GM18498 (cell line): ENCODE measurements around the gene ESAM.
A peak's percentile ranks its signal among the peaks of the same experiment; 100 is the strongest.
"Not testable (repeated sequence)": the region's sequence is repeated elsewhere in the genome, so short reads cannot be mapped to it uniquely, and the experiment has no call there.

Source experiments
- ATAC-seq: cut with Tn5 transposase; IDR thresholded peaks from one replicate; pipeline ENCODE4 v1.9.1; 2021; ENCODE audit warnings: mild to moderate bottlenecking, moderate library complexity; ENCODE audit not compliant: unreplicated experiment

The ESAM gene

DNA sequence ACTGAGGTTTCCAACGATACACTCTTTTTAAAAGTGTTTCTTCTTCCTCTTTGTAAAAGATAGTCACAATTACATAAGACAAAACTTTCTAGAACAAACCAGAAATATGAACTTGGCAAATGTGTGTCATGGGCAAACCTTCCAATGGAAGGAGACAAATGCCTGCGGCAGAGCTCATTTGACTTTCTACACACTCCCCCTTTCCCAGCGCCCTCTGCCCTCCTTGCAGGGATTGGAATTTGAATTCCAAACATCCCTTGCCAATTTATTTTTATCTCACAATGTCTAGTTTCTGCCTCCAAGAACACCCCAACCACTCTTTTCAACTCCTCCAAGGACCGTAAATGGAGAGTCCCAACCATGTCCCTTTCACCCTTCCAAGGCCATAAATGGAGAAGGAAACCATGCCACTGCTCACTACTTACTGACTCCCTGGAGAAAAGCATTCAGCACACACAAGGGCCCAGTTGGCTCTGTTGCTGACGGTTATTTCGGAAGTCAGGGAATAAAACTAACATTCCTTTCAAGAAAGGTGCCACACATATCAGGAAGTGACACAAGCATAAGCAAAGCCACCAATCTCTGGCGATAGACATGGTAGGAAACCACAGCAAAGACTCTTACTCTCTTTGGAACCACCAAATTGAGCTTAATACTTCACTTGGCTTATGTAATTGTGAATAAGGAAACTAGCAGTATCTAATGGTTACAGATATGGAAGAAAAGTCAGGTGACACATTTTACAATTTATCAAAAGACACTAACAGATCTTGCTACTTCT is 15.0 kb upstream of the ESAM start:
- ATAC-seq, result no peak

DNA sequence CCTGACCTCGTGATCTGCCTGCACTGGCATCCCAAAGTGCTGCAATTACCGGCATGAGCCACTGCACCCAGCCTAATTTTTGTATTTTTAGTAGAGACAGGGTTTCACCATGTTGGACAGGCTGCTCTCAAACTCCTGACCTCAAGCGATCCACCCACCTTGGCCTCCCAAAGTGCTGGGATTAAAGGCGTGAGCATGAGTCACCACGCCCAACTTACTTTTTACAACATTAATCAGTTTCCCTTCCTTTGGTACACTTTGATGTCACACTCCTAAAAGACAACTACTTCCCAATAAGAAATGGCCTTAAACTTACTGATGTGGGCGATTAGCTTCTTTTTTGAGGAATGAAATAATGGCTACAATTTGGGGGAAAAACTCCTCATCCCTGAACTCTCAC is 8.9 kb upstream of the ESAM start:
- not testable (repeated sequence) for ATAC-seq

DNA sequence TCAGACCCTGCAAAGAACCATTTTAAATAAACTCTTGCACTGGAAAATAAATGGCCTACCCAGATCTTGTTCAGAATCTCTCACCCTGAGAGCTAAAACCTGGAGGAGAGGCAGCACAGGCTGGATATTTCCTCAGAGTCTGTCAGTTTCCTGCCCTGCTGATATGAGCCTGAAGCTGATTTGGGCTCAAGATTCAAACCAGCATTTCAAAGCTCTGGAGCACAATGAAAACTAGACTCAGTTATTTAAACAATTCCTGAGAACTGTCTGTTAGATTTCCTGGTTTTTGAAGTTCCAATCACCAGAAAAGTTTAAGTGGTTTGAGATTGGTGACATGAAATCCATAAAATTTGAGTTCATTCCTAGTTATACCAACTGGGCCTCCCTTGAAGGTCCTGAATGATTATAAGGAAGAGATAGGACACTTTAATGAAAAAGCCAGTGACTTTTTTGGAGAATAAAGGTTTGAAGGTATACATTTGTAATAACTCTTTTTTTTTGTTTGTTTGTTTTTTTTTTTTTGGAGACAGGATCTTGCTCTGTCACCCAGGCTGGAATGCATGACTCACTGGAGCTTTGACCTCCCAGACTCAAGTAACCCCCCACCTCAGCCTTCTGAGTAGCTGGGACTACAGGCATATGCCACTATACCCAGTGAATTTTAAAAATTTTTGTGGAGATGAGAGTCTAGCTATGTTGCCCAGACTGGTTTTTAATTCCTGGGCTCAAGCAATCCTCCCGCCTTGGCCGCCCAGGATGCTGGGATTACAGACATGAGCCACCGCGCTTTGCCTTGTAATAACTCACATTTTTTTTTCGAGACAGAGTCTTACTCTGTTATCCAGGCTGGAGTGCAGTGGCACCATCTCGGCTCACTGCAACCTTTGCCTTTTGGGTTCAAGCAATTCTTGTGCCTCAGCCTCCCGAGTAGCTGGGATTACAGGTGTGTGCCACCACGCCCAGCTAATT is 8.0 kb upstream of the ESAM start:
- ATAC-seq, result no peak

DNA sequence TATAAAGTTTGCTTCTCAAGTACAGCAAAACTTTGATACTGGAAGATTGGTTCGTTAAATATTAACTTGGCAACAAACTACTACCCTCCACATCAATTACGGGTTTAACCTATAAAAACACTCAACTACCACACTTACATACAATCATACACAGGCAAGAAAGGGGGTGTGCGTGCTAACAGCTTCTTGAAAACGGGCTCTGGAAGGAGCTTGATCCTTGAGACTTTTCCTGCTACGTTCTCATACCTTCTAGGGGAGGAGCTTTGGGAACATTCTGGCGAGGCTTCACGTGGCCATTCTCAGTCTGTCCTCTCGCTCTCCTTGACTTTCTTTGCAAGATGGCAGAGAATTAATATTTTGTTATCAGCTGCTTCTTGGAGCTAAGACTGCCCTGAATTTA is 6.8 kb upstream of the ESAM start:
- ATAC-seq, result no peak

DNA sequence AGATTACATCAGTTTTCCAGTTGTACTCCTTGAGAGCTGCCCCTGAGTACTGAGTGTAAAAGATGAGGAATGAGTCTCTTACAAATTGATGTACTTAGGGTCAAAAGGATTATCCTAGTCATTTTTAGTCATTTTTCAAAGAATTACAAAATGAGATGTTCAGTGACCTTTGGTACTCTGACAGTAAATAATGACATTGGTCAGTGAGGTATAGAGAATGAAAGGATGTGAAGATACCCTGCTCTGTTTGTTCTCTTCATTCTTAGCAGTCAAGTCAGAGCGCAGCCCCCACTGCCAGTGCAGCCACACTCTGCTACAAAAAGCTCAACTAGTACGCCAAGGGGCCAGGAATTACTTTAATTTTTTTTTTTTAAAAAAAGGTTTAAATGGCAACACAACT is 4.1 kb upstream of the ESAM start:
- ATAC-seq, result no peak

DNA sequence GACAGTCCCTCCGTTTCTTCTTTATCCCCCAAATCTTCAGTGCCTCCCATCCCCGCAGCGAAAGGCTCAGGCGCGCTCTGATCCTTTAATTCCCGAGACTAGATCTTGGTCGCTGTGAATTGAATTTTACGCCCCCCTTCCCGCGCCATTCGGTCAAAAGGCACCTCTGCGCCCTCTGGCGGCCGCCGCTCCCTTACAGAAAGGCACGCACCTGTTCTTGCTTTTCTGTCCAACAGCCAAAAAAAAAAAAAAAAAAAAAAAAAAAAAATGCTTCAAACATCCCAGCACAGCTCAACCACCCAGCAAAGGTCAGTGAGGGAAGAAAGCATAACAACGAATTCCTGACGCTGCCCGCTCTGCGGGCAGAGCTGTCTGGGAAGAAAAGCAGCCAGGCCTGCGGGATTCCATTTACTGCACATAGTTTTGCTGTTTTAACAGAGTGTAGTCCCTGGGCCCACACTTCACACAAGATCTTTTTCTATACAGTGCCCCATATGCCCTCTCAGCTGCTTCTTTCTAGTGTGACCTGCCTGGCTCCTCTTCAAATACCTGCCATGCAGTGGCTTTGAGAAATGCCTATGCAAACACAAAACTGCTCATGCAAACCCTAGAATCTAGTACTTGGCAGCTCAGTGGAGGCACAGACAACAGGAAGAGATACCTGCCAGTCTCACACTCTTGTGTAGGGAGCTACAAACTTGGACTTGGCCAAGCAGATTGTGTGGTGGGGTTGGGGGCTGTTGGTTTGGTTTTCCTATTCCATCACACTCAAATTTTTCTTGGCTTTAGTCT is 1.3 kb upstream of the ESAM start:
- no peak for ATAC-seq

DNA sequence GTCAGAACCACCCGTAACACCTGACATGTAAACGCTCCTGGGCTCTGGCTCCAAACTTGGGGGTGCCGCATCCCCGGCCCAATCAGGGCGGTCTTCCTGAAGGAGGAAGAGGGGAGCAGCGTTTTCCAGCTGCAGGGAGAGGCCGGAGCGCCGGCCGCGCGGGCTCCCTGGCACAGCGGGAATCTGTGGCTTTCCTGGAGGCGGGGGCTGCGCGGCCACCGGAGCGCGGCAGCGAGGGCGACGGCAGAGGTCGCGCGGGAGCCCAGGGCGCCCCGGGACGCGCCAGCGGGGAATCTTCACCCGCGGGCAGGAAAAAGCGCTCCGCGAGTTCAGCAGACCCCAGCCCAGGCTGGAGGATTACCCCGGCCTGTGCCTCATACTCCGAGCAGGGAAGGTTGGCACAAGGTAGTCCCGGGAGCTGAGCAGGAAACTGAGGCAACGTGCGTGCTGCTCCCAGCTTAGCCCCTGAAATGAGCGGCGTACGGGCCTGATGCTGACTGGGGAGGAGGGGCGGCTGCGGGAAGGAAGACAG is 600 bp upstream of the ESAM start:
- peak; percentile 8 for ATAC-seq

DNA sequence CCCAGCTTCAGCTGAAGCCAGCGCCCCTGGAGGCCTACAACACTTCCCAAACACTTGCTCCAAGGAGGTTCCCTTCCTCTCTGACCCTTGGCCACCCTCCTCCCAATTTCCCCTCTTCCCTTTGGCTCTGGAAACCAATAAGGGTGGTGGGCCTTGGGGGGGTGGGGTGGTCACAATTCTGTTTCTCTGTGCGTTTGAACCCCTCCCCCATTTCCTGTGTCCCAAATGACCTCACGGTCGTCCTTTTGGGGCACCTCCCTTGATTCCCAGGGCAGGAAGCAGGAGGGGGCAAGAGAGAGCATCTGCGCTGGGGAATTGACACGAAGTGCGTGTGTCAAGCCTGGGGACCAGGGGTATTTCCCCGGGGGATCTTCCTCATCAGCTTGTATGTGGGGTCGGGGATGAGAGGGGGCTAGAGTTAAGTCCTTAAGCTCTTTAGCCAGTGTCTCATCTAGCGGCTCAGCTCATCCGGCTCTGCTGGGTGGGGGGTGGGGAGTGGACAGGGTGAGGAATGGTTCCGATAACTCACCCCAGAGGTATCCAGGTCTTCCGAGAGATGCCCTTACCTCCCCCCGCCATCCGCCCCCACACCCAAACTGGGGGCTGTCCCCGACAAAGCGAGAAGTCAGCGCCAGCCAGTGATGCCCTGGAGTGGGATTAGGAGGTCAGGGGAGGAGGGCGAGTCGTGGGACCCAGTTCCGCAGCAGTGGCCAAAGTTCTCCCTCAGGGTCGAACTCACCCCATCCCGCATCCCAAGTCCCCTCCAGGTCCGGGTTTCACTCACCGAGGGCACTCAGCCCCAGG is 587 bp downstream of the ESAM start:
- no peak for ATAC-seq

DNA sequence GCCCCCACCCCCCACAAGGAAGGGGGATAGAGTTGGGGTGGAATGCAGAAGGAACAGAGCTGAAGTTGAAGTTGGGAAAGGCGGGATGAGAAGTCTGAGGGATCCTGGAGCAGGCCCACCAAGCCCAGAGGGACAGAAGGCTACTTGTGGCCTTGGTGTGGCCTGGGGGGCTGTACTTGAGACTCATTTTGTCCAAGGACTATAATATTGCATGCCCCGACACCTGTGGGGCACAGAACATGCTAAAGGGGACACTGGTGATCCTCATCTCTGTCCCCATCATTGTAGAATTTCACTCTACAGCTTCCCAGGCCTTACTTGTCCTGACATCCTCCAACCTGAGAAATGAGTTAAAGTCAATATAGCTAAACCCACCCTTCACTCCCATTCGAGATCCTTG is 1.3 kb downstream of the ESAM start:
- no peak for ATAC-seq

DNA sequence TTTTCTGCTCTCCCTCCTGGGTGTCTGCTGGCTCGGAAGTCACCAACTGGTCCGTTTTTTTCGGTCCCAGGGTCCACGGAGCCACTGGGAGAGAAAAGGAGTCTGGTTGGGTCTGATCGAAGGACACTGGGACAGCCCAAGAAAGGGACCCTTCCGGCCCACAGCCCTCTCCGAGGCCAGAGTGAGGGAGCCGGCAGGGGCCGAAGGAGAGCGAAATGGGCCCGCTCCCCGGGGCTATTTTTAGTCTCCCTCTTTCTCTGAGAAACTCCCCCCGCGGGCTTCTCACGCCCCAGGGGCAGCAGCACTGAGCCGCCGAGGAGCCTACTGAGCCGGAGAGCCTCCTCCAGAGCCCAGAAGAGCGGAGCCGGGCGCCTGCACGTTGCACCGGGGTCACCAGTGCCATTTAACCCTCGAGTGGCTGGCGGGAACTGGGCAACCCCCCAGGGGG is 1.9 kb downstream of the ESAM start:
- ATAC-seq, result peak; percentile 32

DNA sequence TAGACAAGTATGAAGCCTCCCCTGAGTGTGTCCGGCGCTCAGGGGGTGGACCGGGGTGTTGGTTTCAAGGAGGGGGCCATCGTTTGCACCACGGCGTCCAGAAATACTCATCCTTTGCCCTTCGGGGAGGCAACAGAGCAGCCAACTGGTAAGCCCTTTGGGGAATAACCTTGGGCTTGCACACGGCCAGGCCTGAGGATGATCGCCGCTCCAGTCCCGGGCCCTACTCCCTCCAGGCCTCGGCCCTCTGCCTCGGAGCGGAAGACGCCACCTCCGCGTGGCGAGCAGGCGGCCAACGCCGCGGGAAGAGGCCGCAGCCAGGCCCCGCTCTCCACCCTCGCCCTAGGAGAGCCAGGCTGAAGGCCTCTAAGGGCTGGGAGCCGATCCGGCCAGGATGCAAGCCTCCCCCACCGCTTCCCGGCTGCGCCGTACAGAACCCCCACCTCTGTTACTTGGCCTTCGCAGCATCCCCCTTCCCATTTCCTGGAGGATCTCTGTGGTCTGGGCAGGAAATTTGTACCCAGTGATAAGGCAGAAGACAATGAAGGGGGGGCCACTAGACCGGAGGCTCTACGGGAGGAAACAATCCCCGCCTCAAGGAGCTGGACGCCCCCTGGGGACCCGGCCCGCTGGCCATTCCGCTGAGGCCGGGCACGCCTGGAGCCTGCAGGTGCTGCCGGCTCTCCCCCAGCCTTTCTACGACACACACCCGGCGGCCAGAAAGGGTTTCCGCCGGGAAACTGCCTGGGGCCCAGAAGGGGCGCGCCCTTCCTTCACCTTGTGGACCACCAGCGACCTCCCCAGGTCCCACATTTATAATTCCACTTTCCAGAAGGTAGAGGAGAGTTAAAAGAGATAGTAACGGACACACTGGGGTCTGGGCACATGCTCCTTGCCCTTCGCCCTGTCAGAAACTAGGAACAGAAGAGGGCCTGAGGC is 2.6 kb downstream of the ESAM start:
- no peak for ATAC-seq

DNA sequence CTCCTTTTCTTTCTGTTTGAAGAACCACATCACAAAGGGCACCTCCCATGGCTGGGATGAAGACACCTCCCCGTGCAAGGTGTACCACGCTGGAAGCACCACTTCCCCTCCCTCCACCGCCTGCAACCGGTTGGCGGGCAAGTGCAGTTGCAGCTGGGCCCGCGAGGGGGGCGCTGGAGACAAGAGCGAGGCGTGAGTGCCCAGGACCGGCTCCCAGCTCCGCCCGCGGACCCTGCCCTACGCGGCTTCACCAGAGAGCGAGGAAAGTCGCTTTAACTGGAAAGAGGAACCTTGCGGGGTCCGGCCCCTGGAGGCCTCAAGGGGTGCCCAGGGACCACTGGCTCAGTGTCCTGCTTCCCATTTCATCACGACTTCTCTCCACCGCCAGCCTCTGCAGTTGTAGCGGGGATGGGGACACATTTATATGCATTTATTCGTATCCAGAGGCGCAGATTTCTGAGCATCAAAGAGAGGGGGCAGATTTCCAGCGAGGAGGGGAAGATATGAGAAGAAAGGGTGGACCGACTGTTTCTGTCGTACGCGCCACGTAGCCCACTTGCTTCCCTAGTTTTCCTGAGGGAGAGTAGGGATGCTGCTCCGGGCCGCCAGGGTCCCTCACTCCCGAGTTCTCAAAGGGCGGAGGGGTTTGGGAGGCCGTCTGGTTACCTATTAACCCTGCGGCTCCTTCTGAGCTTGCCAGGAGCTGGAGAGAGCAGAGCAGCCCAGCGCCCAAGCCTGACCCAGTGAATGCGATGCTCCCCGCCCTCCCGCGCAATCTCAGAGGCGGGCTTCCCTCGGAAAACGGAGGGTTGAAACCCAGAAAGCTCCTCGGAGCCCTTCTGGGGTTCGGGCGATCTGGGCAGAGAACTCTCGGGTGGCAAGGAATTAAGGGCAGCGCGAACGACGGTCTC is 3.5 kb downstream of the ESAM start:
- ATAC-seq, result peak; percentile 62

DNA sequence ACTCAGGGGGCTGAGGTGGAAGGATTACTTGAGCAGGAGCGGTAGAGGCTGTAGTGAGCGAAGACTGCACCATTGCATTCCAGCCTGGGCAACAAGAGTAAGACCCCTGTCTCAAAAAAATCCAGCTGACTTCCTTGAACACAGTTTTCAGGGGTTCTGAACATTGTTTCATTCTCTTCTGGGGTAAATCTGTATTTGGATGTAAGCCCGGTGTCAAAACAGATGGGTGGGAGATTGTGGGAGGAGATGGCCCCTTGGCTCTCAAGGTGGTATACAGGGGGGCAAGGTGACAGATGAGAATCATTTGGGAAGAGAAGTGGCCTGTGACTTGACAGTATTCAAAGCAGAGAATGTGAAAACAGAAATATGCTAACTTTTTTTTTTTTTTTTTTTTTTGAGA is 4.8 kb downstream of the ESAM start:
- no peak for ATAC-seq

DNA sequence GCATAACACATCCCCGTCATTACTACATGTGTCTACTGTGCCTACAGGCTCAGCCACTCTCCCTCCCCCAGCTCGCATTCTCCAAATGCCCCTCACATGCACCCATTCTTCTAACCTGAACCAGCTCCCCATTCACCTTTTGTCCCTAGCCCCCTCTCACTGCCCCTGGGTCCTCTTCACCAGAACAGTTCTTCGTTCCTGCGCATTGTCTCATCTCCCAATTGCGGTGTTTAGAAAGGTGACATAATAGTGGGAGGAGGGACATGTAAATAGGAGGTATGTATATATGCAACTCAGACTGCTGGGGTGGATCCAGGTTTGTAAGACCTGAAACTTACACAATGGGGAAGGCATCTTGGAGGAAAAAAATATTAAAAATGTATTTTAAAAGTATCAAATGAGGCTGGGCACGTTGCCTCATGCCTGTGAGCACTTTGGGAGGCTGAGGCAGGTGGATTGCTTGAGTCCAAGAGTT is 5.3 kb downstream of the ESAM start:
- ATAC-seq, result no peak

DNA sequence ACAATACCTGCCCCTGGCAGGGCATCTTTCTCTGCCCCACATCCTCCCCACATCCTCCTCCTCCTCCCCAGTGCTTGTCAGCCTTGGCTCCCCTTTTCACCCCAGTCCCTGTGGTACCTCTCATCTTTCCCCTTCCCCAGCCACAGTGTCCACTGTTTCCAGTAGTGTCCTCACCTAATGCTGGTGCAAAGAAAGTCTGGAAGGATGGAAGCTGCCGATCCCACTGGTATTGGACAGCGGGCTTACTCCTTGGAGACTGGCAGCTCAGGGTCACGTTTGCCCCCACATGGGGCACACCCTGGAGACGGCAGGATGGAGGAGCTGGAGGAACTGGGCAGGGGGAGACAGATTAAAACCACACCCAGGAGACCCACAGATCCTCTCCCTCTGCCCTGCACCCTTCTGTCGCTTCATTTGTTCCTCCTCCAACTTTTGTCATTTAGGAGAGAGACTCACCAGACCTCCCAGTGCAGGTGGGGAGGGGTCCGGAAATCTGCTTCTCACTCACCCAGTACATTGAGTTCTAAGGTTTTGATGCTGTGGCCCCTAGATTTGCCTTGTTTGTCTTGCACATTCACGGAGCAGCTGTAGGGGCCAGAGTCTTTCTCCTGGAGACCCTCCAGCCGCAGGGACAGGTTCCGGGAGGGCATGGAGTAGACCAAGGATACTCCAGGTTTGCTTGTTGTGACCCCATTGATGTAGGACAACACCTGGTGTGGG is 5.9 kb downstream of the ESAM start:
- no peak for ATAC-seq

DNA sequence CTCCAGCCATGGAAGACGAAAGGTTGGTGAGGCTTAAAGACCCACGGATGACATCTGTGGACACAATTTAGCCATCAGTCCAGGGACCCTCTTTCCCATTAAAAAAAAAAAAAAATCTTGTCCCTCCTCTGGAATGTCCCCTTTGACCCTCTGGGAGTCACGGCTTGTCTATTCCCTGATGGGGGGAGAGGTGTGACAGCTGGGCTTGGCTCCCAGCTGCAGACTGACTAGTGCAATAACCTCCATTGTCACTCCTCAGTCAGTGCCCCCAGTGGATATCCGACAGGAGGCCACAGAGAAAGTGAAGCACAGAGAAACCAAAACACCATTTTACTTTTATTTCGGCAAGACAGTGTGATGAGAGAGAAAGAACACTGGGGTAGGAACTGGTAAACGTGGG is 7.4 kb downstream of the ESAM start:
- ATAC-seq, result no peak

DNA sequence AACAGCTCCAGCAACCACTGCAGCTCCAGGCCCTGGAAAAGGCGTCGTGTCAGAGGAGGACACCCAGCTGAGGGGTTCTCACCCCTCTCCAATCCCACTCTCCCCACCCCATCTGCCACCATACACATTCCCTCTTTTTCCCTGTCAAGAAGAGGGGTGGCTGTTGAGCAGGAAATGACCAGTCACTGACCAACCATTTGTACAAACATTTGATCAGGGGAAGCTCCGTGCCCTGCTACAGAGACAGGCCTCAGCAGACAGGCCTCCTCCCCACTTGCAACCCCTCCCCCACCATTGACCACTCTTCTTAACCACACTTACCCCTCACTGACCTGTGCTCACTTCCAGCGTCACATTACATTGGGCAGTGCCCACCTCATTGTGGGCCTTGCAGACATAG is 7.8 kb downstream of the ESAM start:
- ATAC-seq, result no peak
